Measurements from ENCODE around the gene TNNI3K.

Gene TNNI3K

DNA sequence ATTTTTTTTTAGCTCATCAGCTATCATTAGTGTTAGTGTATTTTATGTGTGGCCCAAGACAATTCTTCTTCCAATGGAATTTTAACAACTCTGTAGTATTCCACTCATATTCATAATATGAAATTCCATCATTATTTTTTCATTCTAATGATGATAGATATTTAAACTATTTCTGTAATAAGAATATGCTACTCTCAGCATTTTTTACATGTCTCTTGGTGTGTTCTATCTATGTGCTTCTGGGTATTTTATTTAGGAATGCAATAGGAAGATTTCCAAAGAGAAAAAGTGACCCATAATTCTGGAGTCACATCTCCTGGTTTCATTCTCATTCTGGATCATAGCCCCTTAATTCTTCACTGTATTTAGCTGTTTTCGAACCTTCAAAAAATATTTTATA, 167.7 kb downstream of the TNNI3K start:
- H3K4me2 ChIP-seq (ENCODE audit: low read length) = no peak overlapping the region
- H3K27ac ChIP-seq (ENCODE audit: low read depth, low read length, poor library complexity, severe bottlenecking) = no peak overlapping the region
- no peaks in the 10 kb centered on the region for H3K9me3 ChIP-seq (ENCODE audit: low read length)
- H2AFZ ChIP-seq (ENCODE audit: low read length) = no peak overlapping the region
- H3K36me3 ChIP-seq (ENCODE audit: insufficient read depth, low read length) = no peaks in the 10 kb centered on the region
- H3K79me2 ChIP-seq (ENCODE audit: insufficient read depth, low read length) = no peaks in the 10 kb centered on the region
- H3K4me1 ChIP-seq (ENCODE audit: insufficient read depth, low read length, severe bottlenecking) = no peaks in the 10 kb centered on the region
- no peaks in the 10 kb centered on the region for H3K27me3 ChIP-seq (ENCODE audit: insufficient read depth, low read length)
- H3K4me3 ChIP-seq (ENCODE audit: low read depth, low read length, poor library complexity, severe bottlenecking) = no peak overlapping the region
- H3K9ac ChIP-seq (ENCODE audit: low read length) = no peak overlapping the region
- no peaks in the 10 kb centered on the region for H3K9me2 ChIP-seq (ENCODE audit: low read depth, low read length)
- TF ChIP-seq, protein P1, sequence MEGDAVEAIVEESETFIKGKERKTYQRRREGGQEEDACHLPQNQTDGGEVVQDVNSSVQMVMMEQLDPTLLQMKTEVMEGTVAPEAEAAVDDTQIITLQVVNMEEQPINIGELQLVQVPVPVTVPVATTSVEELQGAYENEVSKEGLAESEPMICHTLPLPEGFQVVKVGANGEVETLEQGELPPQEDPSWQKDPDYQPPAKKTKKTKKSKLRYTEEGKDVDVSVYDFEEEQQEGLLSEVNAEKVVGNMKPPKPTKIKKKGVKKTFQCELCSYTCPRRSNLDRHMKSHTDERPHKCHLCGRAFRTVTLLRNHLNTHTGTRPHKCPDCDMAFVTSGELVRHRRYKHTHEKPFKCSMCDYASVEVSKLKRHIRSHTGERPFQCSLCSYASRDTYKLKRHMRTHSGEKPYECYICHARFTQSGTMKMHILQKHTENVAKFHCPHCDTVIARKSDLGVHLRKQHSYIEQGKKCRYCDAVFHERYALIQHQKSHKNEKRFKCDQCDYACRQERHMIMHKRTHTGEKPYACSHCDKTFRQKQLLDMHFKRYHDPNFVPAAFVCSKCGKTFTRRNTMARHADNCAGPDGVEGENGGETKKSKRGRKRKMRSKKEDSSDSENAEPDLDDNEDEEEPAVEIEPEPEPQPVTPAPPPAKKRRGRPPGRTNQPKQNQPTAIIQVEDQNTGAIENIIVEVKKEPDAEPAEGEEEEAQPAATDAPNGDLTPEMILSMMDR (IDR thresholded peaks at IDR 0.05; ENCODE audit: low read length) = no peak
- TF ChIP-seq EZH2 (IDR thresholded peaks at IDR 0.05; ENCODE audit: borderline replicate concordance, low read length) = no peak
- no peaks in the 10 kb centered on the region for H3F3A ChIP-seq (ENCODE audit: insufficient read depth, low read length)
- H4K20me1 ChIP-seq (ENCODE audit: insufficient read depth, low read length) = no peaks in the 10 kb centered on the region

DNA sequence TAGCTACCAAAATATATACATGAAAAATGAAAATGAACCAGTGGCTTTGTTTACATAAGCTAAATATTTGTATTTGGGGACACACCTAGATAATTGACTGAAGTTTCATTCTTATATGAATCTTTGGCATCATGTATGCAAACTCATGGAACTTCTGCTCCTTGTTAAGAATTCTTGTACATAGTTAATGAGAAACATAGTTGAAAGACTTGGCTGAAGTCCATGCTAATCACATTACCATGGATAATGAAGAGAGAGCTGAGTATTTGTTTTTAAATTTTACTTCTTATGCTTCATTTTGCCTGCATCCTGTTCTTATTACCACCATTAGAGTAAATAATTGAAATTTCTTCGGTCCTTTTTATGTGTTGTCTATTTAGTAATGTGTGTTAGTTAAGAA, 168.4 kb downstream of the TNNI3K start:
- Histone ChIP-seq H3F3A (ENCODE audit: insufficient read depth, low read length) (no peaks in the 10 kb centered on the region), H3K9me2 (ENCODE audit: low read depth, low read length) (no peaks in the 10 kb centered on the region), H3K4me3 (ENCODE audit: low read depth, low read length, poor library complexity, severe bottlenecking) (no peak overlapping the region), H3K36me3 (ENCODE audit: insufficient read depth, low read length) (no peaks in the 10 kb centered on the region), H3K4me1 (ENCODE audit: insufficient read depth, low read length, severe bottlenecking) (no peaks in the 10 kb centered on the region), H3K9ac (ENCODE audit: low read length) (no peak overlapping the region), H3K9me3 (ENCODE audit: low read length) (no peaks in the 10 kb centered on the region), H3K27me3 (ENCODE audit: insufficient read depth, low read length) (no peaks in the 10 kb centered on the region), H3K4me2 (ENCODE audit: low read length) (no peak overlapping the region), H3K79me2 (ENCODE audit: insufficient read depth, low read length) (no peaks in the 10 kb centered on the region), H4K20me1 (ENCODE audit: insufficient read depth, low read length) (no peaks in the 10 kb centered on the region), H2AFZ (ENCODE audit: low read length) (no peak overlapping the region), H3K27ac (ENCODE audit: low read depth, low read length, poor library complexity, severe bottlenecking) (no peak overlapping the region)
- TF ChIP-seq, protein P1 (IDR thresholded peaks at IDR 0.05; ENCODE audit: low read length) = no peak
- TF ChIP-seq EZH2 (IDR thresholded peaks at IDR 0.05; ENCODE audit: borderline replicate concordance, low read length) = no peak

DNA sequence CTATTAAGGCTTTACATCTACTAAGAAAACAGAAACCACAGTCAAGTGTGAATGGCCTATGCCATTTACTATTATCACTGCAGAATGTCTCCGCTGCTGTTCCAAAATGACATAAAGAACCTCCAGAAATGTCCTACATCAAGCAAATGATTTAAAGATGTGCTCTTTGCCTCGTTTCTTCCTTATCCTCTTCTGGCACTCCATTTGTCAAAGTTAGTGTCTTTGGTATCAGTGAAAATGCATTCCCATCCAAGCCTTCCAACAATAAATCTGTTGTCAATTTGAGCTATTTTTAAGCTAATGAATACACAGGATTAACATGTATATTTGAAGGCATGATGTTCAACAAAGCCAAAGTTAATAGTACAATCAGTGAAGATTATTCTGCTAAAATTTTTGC, 171.6 kb downstream of the TNNI3K start:
- Histone ChIP-seq H3K36me3 (ENCODE audit: insufficient read depth, low read length) (no peaks in the 10 kb centered on the region), H3K4me2 (ENCODE audit: low read length) (no peak overlapping the region)

More for the DNA sequence above, 171.6 kb downstream of the TNNI3K start:
- Histone ChIP-seq H3K4me3 (ENCODE audit: low read depth, low read length, poor library complexity, severe bottlenecking) (no peak overlapping the region), H3K9me2 (ENCODE audit: low read depth, low read length) (no peaks in the 10 kb centered on the region), H3K27ac (ENCODE audit: low read depth, low read length, poor library complexity, severe bottlenecking) (no peak overlapping the region), H3K9me3 (ENCODE audit: low read length) (no peaks in the 10 kb centered on the region), H3K4me1 (ENCODE audit: insufficient read depth, low read length, severe bottlenecking) (no peaks in the 10 kb centered on the region), H2AFZ (ENCODE audit: low read length) (no peak overlapping the region), H3K79me2 (ENCODE audit: insufficient read depth, low read length) (no peaks in the 10 kb centered on the region), H4K20me1 (ENCODE audit: insufficient read depth, low read length) (no peaks in the 10 kb centered on the region), H3F3A (ENCODE audit: insufficient read depth, low read length) (no peaks in the 10 kb centered on the region), H3K27me3 (ENCODE audit: insufficient read depth, low read length) (no peaks in the 10 kb centered on the region), H3K9ac (ENCODE audit: low read length) (no peak overlapping the region)
- TF ChIP-seq EZH2 (IDR thresholded peaks at IDR 0.05; ENCODE audit: borderline replicate concordance, low read length) = no peak
- TF ChIP-seq, protein P1 (IDR thresholded peaks at IDR 0.05; ENCODE audit: low read length) = no peak

Data from OCI-LY1 (cell line).